ENCODE measurements around the gene COA6.

The COA6 gene

DNA sequence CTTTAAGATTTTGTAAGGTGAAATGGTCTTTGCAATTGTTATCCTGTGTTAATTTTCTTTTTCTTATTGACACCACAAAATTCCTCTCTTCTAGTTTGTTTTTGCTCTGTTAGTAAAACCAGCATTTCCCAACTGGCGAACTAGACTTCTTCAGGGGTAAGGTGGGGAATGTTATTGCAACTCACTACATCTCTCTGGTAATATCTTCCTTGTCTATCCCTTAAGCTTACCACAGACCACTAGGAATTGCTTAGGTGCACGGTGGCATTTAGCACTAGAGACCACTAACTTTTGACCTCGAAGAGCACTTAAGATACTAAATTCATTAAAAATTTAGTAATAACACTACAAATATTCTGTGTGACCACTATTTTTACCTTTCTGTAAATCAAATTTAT lies 4.2 kb upstream of the COA6 start:
- Histone ChIP-seq H3K4me3 (ENCODE audit: low read length in 2 of 2) (no peak overlapping the region), H3K4me1 (ENCODE audit: control insufficient read depth in 2 of 2, insufficient read depth in 1 of 2, low read depth in 1 of 2, low read length in 2 of 2) (peaks cover 0 to 4% of the 10 kb centered on the region in 2 donors), H3K9me3 (replicated peaks in 1 of 2; ENCODE audit: control insufficient read depth in 2 of 2, insufficient read depth in 1 of 2, low read depth in 1 of 2, low read length in 2 of 2) (peaks cover 0 to 2% of the 10 kb centered on the region in 2 donors), H2AK5ac (ENCODE audit: low read depth, low read length) (no peak overlapping the region), H2AFZ (ENCODE audit: low read length) (peak overlapping the region; percentile 84), H2BK120ac (ENCODE audit: low read depth, low read length) (no peak overlapping the region), H3K79me1 (ENCODE audit: low read depth, low read length) (no peaks in the 10 kb centered on the region), H3K27me3 (ENCODE audit: control insufficient read depth in 3 of 3, insufficient read depth in 3 of 3, low read depth in 1 of 3, low read length in 3 of 3) (peaks cover 0 to 8% (median 0%) of the 10 kb centered on the region in 3 experiments), H2BK15ac (ENCODE audit: low read length) (no peak overlapping the region), H3K18ac (ENCODE audit: low read length) (no peak overlapping the region), H3K9ac (ENCODE audit: low read depth, low read length, poor library complexity) (no peak overlapping the region), H4K8ac (ENCODE audit: low read depth, low read length) (no peak overlapping the region), H3K27ac (replicated peaks; ENCODE audit: low read length) (no peak overlapping the region), H4K91ac (ENCODE audit: low read depth, low read length, poor library complexity) (no peak overlapping the region), H2BK5ac (ENCODE audit: low read length) (no peak overlapping the region), H3K4ac (ENCODE audit: low read length) (no peak overlapping the region), H3K14ac (ENCODE audit: low read length) (no peak overlapping the region), H3K23ac (ENCODE audit: low read depth, low read length, poor library complexity) (no peak overlapping the region), H2BK12ac (ENCODE audit: low read length) (no peak overlapping the region), H3K4me2 (ENCODE audit: insufficient read depth, low read length, poor library complexity, severe bottlenecking) (no peak overlapping the region), H3K36me3 (replicated peaks in 1 of 2; ENCODE audit: control insufficient read depth in 2 of 2, insufficient read depth in 2 of 2, low read length in 2 of 2) (no peaks in the 10 kb centered on the region)
- no peak for DNase-seq (ENCODE audit: low spot score)
- WGBS, 2 donors (ENCODE audit: extremely low coverage in 2 of 2, insufficient read length in 2 of 2, insufficient replicate concordance in 1 of 2) = no CpG with 5 or more reads among the region's 3 CpGs

DNA sequence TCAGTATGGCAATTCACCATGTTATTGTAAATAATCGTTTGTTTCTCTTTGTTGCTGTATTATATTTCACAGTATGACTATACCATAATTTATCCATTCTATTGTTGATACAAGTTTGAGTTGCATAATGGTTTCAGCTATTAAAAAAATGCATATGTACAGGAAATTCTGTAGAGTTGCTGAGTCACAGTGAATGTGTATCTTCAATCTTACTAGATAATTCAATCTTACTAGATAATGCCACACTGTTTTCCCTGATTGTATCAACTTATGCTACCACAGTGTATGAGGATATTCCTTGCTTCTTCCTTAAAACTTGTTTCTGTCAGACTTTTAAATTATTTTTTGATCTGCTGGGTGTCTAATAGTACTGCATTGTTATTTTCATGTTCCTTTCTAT lies 3.5 kb upstream of the COA6 start:
- Histone ChIP-seq H3K23ac (ENCODE audit: low read depth, low read length, poor library complexity) (no peak overlapping the region), H2BK120ac (ENCODE audit: low read depth, low read length) (no peak overlapping the region), H2BK15ac (ENCODE audit: low read length) (no peak overlapping the region), H3K4me2 (ENCODE audit: insufficient read depth, low read length, poor library complexity, severe bottlenecking) (no peak overlapping the region), H3K4ac (ENCODE audit: low read length) (no peak overlapping the region), H4K91ac (ENCODE audit: low read depth, low read length, poor library complexity) (no peak overlapping the region), H3K9ac (ENCODE audit: low read depth, low read length, poor library complexity) (no peak overlapping the region), H3K27ac (replicated peaks; ENCODE audit: low read length) (no peak overlapping the region), H3K27me3 (ENCODE audit: control insufficient read depth in 3 of 3, insufficient read depth in 3 of 3, low read depth in 1 of 3, low read length in 3 of 3) (peaks cover 0 to 8% (median 0%) of the 10 kb centered on the region in 3 experiments), H2BK5ac (ENCODE audit: low read length) (no peak overlapping the region), H3K4me3 (ENCODE audit: low read length in 2 of 2) (no peak overlapping the region), H3K14ac (ENCODE audit: low read length) (no peak overlapping the region), H2AFZ (ENCODE audit: low read length) (no peak overlapping the region), H4K8ac (ENCODE audit: low read depth, low read length) (no peak overlapping the region), H3K36me3 (replicated peaks in 1 of 2; ENCODE audit: control insufficient read depth in 2 of 2, insufficient read depth in 2 of 2, low read length in 2 of 2) (peaks cover 0 to 4% of the 10 kb centered on the region in 2 donors), H2BK12ac (ENCODE audit: low read length) (no peak overlapping the region), H3K79me1 (ENCODE audit: low read depth, low read length) (no peaks in the 10 kb centered on the region), H3K9me3 (replicated peaks in 1 of 2; ENCODE audit: control insufficient read depth in 2 of 2, insufficient read depth in 1 of 2, low read depth in 1 of 2, low read length in 2 of 2) (peaks cover 0 to 2% of the 10 kb centered on the region in 2 donors), H3K4me1 (ENCODE audit: control insufficient read depth in 2 of 2, insufficient read depth in 1 of 2, low read depth in 1 of 2, low read length in 2 of 2) (peaks cover 2 to 9% of the 10 kb centered on the region in 2 donors), H3K18ac (ENCODE audit: low read length) (no peak overlapping the region), H2AK5ac (ENCODE audit: low read depth, low read length) (no peak overlapping the region)
- WGBS, 2 donors (ENCODE audit: extremely low coverage in 2 of 2, insufficient read length in 2 of 2, insufficient replicate concordance in 1 of 2) = no CpG with 5 or more reads among the region's 1 CpG
- no peak for DNase-seq (ENCODE audit: low spot score)

DNA sequence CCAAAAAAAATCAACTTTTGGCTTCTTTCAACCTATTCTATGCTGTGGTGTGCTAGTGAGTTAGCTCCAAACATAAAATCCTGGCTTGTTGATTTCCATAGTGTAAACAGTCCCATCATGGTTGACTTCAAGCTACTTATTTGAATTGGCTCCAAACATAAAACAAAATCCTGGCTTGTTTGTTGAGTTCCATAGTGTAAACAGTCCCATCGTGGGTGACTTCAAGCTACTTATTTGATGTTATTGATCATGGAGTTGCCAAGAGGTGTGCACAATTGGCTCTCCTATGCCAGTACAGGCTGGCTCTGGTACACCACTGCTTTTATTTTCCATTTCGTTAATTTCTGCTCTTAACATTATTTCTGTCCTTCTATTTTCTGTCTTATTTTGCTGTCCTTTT lies 1.8 kb upstream of the COA6 start:
- Histone ChIP-seq H3K4me3 (ENCODE audit: low read length in 2 of 2) (no peak overlapping the region), H3K14ac (ENCODE audit: low read length) (no peak overlapping the region), H3K4ac (ENCODE audit: low read length) (no peak overlapping the region), H4K91ac (ENCODE audit: low read depth, low read length, poor library complexity) (no peak overlapping the region), H2BK12ac (ENCODE audit: low read length) (no peak overlapping the region), H3K4me2 (ENCODE audit: insufficient read depth, low read length, poor library complexity, severe bottlenecking) (no peak overlapping the region), H2AFZ (ENCODE audit: low read length) (no peak overlapping the region), H2BK120ac (ENCODE audit: low read depth, low read length) (no peak overlapping the region), H2BK15ac (ENCODE audit: low read length) (no peak overlapping the region), H2AK5ac (ENCODE audit: low read depth, low read length) (no peak overlapping the region), H3K4me1 (ENCODE audit: control insufficient read depth in 2 of 2, insufficient read depth in 1 of 2, low read depth in 1 of 2, low read length in 2 of 2) (peaks cover 2 to 10% of the 10 kb centered on the region in 2 donors), H3K27ac (replicated peaks; ENCODE audit: low read length) (no peak overlapping the region), H3K23ac (ENCODE audit: low read depth, low read length, poor library complexity) (no peak overlapping the region), H3K18ac (ENCODE audit: low read length) (no peak overlapping the region), H3K9ac (ENCODE audit: low read depth, low read length, poor library complexity) (no peak overlapping the region), H3K9me3 (replicated peaks in 1 of 2; ENCODE audit: control insufficient read depth in 2 of 2, insufficient read depth in 1 of 2, low read depth in 1 of 2, low read length in 2 of 2) (peaks cover 0 to 2% of the 10 kb centered on the region in 2 donors), H2BK5ac (ENCODE audit: low read length) (no peak overlapping the region), H3K79me1 (ENCODE audit: low read depth, low read length) (no peaks in the 10 kb centered on the region), H3K36me3 (replicated peaks in 1 of 2; ENCODE audit: control insufficient read depth in 2 of 2, insufficient read depth in 2 of 2, low read length in 2 of 2) (peaks cover 6 to 18% of the 10 kb centered on the region in 2 donors), H3K27me3 (ENCODE audit: control insufficient read depth in 3 of 3, insufficient read depth in 3 of 3, low read depth in 1 of 3, low read length in 3 of 3) (peaks cover 0 to 6% (median 0%) of the 10 kb centered on the region in 3 experiments), H4K8ac (ENCODE audit: low read depth, low read length) (no peak overlapping the region)
- no peak for DNase-seq (ENCODE audit: low spot score)
- WGBS, 2 donors (ENCODE audit: extremely low coverage in 2 of 2, insufficient read length in 2 of 2, insufficient replicate concordance in 1 of 2) = no CpG with 5 or more reads among the region's 2 CpGs

DNA sequence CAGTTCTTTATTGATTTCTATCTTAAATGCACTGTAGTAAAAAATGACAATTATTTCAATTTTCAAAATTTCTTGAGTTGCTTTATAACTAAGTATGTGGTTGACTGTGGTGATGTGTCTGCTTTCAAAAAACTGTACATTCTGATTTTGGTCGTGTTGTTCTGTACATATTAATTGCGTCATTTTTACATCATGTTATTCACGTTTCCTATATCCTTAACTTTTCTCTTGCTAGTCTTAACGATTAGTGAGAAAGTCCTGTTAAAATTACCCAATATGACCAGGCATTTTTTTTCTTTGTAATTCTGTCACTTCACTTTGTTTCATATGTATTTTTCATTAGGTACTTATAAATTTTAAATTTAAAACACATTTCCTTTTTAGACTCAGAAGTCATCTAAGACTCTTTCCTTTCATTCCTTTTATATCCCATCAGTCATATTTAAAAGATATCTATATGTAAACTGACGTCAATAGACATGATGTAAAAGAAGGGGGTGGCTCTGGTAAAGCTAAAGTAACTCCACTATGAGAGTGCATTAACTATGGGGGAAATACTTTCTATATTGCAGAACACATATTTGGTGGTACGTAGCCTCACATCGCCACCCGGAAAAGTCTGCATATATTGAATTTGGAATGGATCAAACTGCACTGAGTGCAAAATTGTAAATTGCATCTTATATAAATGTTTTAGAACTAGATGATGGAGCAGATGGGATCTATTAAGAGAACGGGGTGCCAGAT lies 1.1 kb upstream of the COA6 start:
- WGBS, 2 donors (ENCODE audit: extremely low coverage in 2 of 2, insufficient read length in 2 of 2, insufficient replicate concordance in 1 of 2) = no CpG with 5 or more reads among the region's 9 CpGs
- Histone ChIP-seq H3K4me1 (ENCODE audit: control insufficient read depth in 2 of 2, insufficient read depth in 1 of 2, low read depth in 1 of 2, low read length in 2 of 2) (peaks cover 2 to 10% of the 10 kb centered on the region in 2 donors), H3K14ac (ENCODE audit: low read length) (no peak overlapping the region), H3K4me3 (ENCODE audit: low read length in 2 of 2) (peak overlapping the region in 1 of 2 donors; percentile 73), H2BK12ac (ENCODE audit: low read length) (no peak overlapping the region), H4K91ac (ENCODE audit: low read depth, low read length, poor library complexity) (no peak overlapping the region), H3K9ac (ENCODE audit: low read depth, low read length, poor library complexity) (no peak overlapping the region), H3K36me3 (replicated peaks in 1 of 2; ENCODE audit: control insufficient read depth in 2 of 2, insufficient read depth in 2 of 2, low read length in 2 of 2) (peaks cover 7 to 24% of the 10 kb centered on the region in 2 donors), H3K4ac (ENCODE audit: low read length) (no peak overlapping the region), H3K27ac (replicated peaks; ENCODE audit: low read length) (no peak overlapping the region), H2BK120ac (ENCODE audit: low read depth, low read length) (no peak overlapping the region), H3K23ac (ENCODE audit: low read depth, low read length, poor library complexity) (no peak overlapping the region), H3K18ac (ENCODE audit: low read length) (no peak overlapping the region), H3K79me1 (ENCODE audit: low read depth, low read length) (no peaks in the 10 kb centered on the region), H2AK5ac (ENCODE audit: low read depth, low read length) (no peak overlapping the region), H3K9me3 (replicated peaks in 1 of 2; ENCODE audit: control insufficient read depth in 2 of 2, insufficient read depth in 1 of 2, low read depth in 1 of 2, low read length in 2 of 2) (peaks cover 0 to 2% of the 10 kb centered on the region in 2 donors), H2AFZ (ENCODE audit: low read length) (peak overlapping the region; percentile 44), H2BK15ac (ENCODE audit: low read length) (no peak overlapping the region), H3K27me3 (ENCODE audit: control insufficient read depth in 3 of 3, insufficient read depth in 3 of 3, low read depth in 1 of 3, low read length in 3 of 3) (peaks cover 0 to 6% (median 0%) of the 10 kb centered on the region in 3 experiments), H2BK5ac (ENCODE audit: low read length) (no peak overlapping the region), H3K4me2 (ENCODE audit: insufficient read depth, low read length, poor library complexity, severe bottlenecking) (peak overlapping the region; percentile 38), H4K8ac (ENCODE audit: low read depth, low read length) (no peak overlapping the region)
- DNase-seq (ENCODE audit: low spot score) = no peak

All from neuronal stem cell (in vitro differentiated cells).